Measurements from ENCODE around the gene SHKBP1.

- no peak for TF ChIP-seq CTCF (IDR thresholded peaks at IDR 0.05; ENCODE audit: borderline replicate concordance, extremely low read depth, low read length, poor library complexity, severe bottlenecking)
- no peak for TF ChIP-seq EZH2 (IDR thresholded peaks at IDR 0.05; ENCODE audit: borderline replicate concordance, low read depth, low read length, severe bottlenecking)
These were observed 28.1 kb downstream of the SHKBP1 start for GRCh38 chr19:40604647-40605215.

All from DND-41 (cell line).